Neural crest cell (in vitro differentiated cells): ENCODE results near the gene ST6GALNAC4. TPM values are rescaled to one million over a fixed set of nuclear protein-coding genes. Genes with fewer than 3 reads are reported as not detected.
A peak's percentile ranks its signal among the peaks of the same experiment; 100 is the strongest.

Experiments used
- DNase-seq: peaks from one replicate; pipeline ENCODE4 v3.0.0; 2021; ENCODE audit warnings: low read depth, mixed read lengths, low spot score
- H3K27ac Mint-ChIP-seq: one replicate; pipeline ENCODE4 v1.8.0; 2021; ENCODE audit warnings: mild to moderate bottlenecking, mixed read lengths; ENCODE audit not compliant: unreplicated experiment
- H3K27me3 Mint-ChIP-seq: 2 replicates; pipeline ENCODE4 v1.8.0; 2021; ENCODE audit warnings: low read depth, mild to moderate bottlenecking, mixed read lengths
- H3K36me3 Mint-ChIP-seq: 2 replicates; pipeline ENCODE4 v1.8.0; 2021; ENCODE audit warnings: low read depth, mild to moderate bottlenecking, mixed read lengths
- H3K4me1 Mint-ChIP-seq: 2 replicates; pipeline ENCODE4 v1.8.0; 2021; ENCODE audit warnings: mixed read lengths
- H3K4me3 Mint-ChIP-seq: one replicate; pipeline ENCODE4 v1.8.0; 2021; ENCODE audit warnings: mild to moderate bottlenecking, mixed read lengths
- H3K9me3 Mint-ChIP-seq: 2 replicates; pipeline ENCODE4 v1.8.0; 2021; ENCODE audit warnings: mixed read lengths
- total RNA-seq: library from RNA; stranded (reverse); gene quantifications from 2 replicates; pipeline ENCODE4 v1.2.1, GENCODE V29; 2021
- TF ChIP-seq, protein P1 (sequence below): fragments of 200-600 bp; sonication (generic); conservative IDR thresholded peaks from 2 replicates; pipeline ENCODE4 v1.5.0; 2021; ENCODE audit warnings: antibody characterized with exemption, mild to moderate bottlenecking

The ST6GALNAC4 gene
- total RNA-seq, 1 donor from 2014 or later = 14.5 TPM

DNA sequence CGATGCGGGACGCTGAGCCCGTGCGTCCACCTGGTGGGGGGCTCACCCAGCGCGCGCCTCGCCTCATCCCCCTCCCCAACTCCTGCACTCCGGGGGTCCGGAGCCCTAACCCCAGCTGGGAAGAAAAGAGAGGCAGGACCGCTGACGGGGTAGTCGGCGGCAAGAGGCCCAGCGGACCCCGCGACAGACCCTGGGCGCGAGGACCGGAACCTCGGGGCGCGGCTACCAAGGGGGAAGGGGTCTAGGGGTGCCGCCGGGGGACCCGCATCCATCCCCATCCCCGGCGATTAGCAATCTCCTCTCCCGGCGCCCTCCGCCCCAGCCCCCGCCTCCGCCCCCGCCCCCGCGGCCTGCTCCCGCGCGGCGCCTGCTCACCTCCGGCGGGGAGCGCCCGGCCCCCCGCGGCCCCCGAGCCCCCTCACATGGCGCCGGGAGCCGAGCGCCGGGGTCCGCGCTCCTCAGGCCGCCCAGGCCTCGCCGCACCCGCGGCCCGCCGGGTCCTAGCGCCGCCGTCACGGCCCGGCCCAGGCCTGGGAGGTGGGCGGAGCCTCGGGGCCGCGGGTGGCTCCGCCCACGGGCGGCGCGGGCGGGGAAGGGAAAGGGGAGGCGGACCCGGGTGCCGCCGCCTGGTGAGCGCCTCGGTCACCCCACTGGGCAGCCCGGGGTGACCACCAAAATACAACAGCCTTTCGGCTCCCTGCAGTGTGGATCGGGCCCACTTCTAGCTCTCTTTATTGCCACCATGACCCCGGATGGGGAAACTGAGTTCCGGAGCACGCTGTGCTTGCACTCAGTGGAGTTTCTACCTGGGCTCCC lies 17.5 kb downstream of the ST6GALNAC4 start, which contains the start of gene ST6GALNAC6:
Gene ST6GALNAC6 (minus strand): TSS at position 476 of the 816 bp plus-strand sequence. CDS start 1,622 bp downstream, outside the sequence.
- TF ChIP-seq, protein P1, sequence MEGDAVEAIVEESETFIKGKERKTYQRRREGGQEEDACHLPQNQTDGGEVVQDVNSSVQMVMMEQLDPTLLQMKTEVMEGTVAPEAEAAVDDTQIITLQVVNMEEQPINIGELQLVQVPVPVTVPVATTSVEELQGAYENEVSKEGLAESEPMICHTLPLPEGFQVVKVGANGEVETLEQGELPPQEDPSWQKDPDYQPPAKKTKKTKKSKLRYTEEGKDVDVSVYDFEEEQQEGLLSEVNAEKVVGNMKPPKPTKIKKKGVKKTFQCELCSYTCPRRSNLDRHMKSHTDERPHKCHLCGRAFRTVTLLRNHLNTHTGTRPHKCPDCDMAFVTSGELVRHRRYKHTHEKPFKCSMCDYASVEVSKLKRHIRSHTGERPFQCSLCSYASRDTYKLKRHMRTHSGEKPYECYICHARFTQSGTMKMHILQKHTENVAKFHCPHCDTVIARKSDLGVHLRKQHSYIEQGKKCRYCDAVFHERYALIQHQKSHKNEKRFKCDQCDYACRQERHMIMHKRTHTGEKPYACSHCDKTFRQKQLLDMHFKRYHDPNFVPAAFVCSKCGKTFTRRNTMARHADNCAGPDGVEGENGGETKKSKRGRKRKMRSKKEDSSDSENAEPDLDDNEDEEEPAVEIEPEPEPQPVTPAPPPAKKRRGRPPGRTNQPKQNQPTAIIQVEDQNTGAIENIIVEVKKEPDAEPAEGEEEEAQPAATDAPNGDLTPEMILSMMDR = no peak
- Mint-ChIP-seq H3K4me3 (peak within 1 kb of the TSS; percentile 91), H3K36me3 (peaks cover 19% of the 10 kb centered on the region), H3K27me3 (no peaks in the 10 kb centered on the region), H3K27ac (peak within 1 kb of the TSS; percentile 88), H3K9me3 (no peaks in the 10 kb centered on the region), H3K4me1 (peaks cover 32% of the 10 kb centered on the region)
- DNase-seq = peak; percentile 68

DNA sequence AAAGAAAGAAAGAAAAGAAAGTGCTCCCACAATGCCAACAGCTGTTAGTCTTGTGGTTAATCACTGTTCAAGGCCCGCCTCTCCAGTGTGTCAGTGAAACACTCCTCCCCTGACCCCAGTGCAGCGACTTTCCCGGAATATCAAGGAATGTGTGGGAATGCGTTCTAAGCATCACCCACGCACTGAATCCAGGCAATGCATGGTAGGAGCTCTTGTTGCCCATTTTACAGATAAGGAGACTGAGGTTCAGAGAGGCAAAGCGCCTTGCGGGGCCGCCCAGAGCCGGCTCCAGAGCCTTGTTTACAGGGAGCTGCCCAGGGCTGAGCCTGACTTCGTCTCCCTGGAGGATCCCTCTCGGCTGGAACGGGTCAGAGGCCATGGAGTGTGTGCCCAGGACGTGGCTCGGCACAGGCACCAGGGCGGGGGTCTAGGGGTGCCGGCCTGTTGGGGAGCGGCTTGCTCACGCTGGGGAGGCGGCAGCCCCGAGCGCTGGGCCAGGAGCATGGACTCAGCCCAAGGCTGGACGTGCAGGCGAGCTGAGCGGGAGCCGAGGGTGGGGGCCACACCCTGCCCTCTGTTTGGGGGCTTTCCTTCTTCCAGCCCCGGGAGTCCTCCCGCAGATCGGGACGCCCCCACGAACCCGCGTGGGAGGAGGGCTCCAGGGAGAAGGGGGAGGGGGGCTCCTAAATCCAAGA lies 18.3 kb downstream of the ST6GALNAC4 start:
- Mint-ChIP-seq H3K4me3 (peak overlapping the region; percentile 91), H3K36me3 (peaks cover 26% of the 10 kb centered on the region), H3K27me3 (no peaks in the 10 kb centered on the region), H3K27ac (peak overlapping the region; percentile 88), H3K9me3 (peaks cover 4% of the 10 kb centered on the region), H3K4me1 (peaks cover 24% of the 10 kb centered on the region)
- no peak for DNase-seq
- TF ChIP-seq, protein P1 = no peak

DNA sequence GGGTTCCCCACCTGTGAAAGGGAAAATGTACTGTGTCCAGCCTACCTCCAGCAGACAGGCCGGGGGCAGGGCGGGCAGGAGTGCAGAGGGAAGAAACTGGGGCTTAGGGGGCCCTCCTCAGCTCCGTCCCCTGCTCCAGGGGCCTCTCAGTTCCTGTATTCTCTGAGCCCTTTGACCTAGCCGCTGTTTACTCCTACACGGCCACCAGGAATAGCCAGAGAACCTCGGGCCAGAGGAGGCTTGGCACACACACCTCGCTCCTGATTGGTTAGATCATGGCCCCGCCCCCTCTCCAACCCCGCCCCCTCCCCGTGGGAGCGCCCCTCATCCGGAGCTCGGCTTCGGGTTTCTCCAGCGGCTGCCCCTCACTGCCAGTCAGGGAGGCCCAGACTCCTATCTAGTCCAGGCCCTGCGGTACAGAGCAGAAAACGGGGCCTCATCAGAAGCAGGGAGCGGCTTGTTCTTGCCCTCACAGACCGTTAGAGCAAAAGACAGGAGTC lies 19.6 kb downstream of the ST6GALNAC4 start:
- peak overlapping the region; percentile 57 for H3K27ac Mint-ChIP-seq
- TF ChIP-seq, protein P1 = no peak
- H3K4me3 Mint-ChIP-seq = peak overlapping the region; percentile 85
- H3K27me3 Mint-ChIP-seq = no peaks in the 10 kb centered on the region
- peaks cover 19% of the 10 kb centered on the region for H3K4me1 Mint-ChIP-seq
- peaks cover 6% of the 10 kb centered on the region for H3K9me3 Mint-ChIP-seq
- peaks cover 39% of the 10 kb centered on the region for H3K36me3 Mint-ChIP-seq
- peak; percentile 66 for DNase-seq

DNA sequence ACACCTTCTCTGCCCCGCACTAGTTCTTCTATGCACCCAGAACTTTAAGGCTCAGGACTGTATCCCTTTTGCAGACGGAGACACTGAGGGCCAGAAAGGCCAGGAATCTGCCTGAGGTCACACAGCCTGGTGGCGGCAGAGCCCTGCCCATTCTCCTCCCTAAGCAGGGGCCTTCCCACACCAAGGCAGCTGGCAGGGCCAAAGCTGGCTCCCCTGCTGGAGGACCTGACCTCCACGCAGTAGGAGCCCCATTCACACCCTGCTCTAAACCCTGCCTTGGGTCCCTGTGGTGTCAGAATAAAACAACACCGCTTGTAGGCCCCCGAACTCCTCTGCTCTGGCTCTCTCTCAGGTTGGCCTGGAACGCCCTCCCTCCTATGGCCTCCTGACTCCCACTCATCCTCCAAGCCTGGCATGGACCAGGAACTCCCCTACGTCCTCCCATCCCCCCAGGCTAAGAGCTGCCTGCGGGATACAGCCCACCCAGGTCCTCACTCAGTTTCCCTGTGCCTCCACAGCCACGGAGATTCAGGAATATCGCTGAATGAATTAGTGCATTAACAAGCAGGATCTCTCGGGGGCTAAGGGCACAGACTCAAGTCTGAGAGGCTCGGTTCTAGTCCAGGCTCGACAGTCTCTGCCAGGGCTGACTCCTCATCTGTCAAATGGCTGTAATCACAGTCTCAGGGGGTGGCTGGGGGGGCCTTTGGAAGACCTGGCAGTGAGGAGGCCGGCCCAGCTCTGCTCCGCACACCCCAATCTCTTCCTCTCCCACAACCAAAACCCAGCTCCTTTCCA lies 20.2 kb downstream of the ST6GALNAC4 start:
- H3K27ac Mint-ChIP-seq = peak overlapping the region; percentile 87
- TF ChIP-seq, protein P1 = no peak
- peak overlapping the region; percentile 85 for H3K4me3 Mint-ChIP-seq
- H3K9me3 Mint-ChIP-seq = peaks cover 6% of the 10 kb centered on the region
- peaks cover 43% of the 10 kb centered on the region for H3K36me3 Mint-ChIP-seq
- DNase-seq = no peak
- H3K27me3 Mint-ChIP-seq = no peaks in the 10 kb centered on the region
- H3K4me1 Mint-ChIP-seq = peaks cover 19% of the 10 kb centered on the region

DNA sequence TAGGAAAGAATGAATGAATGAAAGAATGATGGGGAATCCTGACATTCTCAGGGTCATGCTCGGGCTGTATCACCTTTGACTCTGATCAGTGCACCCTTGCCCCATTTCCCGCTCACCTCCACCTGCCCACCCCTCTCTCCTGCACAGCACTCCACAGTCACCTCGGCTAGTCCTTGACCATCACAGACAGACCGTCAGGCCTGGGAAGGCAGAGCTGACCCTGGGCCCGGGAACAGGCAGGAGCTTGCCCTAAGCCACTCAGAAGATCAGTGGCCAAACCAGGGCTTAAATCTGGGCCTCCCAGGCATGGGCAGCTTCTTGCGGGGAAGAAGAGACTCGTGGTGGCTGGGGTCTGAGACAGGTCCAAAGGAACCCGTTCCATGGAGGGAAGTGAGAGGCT lies 21.0 kb downstream of the ST6GALNAC4 start:
- Mint-ChIP-seq H3K36me3 (peaks cover 48% of the 10 kb centered on the region), H3K4me1 (peaks cover 19% of the 10 kb centered on the region), H3K27me3 (no peaks in the 10 kb centered on the region), H3K4me3 (peak overlapping the region; percentile 47), H3K27ac (no peak overlapping the region), H3K9me3 (peaks cover 6% of the 10 kb centered on the region)
- DNase-seq = no peak
- TF ChIP-seq, protein P1 = no peak
